CD4-positive, alpha-beta T cell treated with Interleukin-2 at 100 ng/mL for 4 hours (primary cell): Measurements from ENCODE around the gene CDH12.

Source experiments
- DNase-seq: peaks from one replicate; pipeline ENCODE4 v3.0.0-alpha.2; 2020; ENCODE audit warnings: low spot score

Gene CDH12

DNA sequence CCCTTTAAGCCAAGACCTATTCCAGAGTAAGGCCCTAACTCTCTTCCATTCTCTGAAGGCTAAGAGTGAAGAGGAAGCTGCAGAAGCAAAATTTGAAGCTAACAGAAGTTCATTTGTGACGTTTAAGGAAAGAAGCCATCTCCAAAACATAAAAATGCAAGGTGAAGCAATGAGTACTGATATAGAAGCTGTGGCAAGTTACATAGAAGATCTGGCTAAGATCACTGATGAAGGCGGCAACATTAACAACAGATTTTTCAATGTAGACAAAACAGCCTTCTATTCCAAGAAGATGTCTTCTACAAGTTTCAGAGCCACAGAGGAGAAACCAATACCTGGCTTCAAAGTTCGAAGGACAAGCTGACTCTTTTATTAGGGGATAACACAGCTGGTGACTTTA lies 1143.4 kb downstream of the CDH12 start:
- no peak for DNase-seq

DNA sequence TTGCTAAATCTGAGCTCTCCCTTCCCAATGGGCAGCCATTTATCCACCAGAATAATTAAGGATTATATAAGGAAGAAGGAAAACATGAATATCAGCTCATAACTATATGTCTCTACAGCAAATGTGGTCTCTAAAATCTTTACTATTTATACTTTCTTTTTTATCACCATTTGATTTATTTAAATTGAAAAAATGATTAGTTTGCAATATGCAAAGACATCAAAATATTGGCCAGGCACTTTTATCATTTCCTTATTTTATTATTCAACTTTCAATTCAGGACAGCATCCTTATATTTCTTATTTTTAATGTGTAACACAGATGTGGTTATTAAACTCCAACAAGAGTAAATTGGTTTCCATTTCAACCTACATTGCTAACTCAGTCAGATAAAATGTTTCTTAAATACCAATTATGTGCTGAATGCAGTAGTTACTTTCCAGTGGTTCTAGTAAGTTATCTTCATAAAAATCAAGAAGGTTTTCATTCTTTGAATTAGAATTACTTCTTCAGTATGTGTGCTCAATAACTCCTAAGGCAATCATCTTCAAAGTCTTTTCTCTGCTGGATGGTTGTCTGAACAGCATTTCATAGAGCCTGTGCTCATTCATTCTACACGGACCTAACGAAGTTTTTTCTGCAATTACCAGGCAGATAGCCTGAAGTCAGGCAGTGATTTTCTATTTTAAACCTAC lies 1148.0 kb downstream of the CDH12 start:
- no peak for DNase-seq

DNA sequence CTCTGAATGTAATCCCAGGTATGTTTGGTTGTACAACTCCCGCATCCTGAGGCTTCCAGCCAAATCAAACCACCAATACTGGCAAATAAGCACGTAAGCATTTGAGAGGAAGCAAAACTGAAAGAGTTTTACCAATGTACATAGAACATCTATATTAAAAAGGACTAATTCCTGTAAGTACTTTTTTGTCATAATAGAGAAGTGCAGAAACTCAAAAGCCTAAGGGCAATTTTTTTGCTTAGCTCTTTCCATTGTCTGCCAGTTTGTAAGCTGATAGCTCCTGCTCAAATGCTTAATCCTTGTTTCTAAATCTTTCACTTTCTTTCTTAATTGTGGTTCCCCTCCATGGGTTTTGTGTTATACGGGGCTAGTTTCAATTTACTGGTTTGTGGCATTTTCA lies 1151.8 kb downstream of the CDH12 start:
- no peak for DNase-seq
